Activated CD4-positive, alpha-beta T cell treated with anti-CD3 and anti-CD28 coated beads, Interleukin-2, amount 50 U/mL, for 1 hour (primary cell): ENCODE measurements around the gene LDOC1.
"Not testable (repeated sequence)": the region's sequence is repeated elsewhere in the genome, so short reads cannot be mapped to it uniquely, and the experiment has no call there.

Source experiments
- DNase-seq: peaks from one replicate; pipeline ENCODE4 v3.0.0-alpha.2; 2020

Gene LDOC1

DNA sequence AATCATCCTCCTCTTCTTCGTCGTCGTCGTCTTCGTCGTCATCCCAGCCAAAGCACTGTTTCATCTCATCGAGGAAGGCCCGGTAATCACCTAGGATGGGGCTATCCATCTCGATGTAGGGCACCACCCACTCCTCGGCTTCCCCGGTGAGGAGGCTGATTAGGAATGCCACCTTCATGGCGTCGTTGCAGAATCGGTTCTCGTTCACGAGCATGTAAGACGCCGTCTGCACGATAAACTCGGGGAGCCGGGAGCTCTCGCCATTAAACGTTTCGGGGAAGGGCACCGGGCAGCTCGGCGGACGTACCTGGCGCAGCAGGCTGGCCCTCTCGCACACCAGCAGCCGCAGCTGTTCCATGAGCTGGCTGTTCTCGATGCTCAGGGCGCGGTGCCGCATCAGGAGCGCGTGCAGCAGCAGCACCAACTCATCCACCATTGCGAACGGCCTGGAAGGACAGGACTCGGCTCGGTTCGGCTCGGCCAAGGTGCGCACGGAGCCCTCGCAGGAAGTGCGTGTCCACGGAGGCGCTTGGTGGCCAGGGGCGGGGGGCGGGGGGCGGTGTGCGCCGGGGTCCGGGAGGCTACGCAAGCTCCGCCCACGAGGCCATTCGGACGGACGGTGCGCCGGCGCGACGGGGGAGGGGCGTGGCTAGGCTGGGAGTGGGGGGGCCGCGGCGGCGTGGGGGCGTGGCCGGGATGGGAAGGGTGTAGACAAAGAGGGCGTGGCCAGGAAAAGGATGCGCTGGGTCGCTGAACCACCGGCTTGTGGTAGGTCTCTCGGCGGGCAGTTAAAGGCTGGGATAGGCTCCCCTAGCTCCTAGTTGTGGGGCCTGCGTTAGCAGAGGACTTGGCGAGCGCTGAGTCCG is at the start of gene LDOC1:
Gene LDOC1 (minus strand): TSS at position 544 of the 866 bp plus-strand sequence. CDS start 108 bp downstream, at position 436.
- peak; percentile 61 for DNase-seq

DNA sequence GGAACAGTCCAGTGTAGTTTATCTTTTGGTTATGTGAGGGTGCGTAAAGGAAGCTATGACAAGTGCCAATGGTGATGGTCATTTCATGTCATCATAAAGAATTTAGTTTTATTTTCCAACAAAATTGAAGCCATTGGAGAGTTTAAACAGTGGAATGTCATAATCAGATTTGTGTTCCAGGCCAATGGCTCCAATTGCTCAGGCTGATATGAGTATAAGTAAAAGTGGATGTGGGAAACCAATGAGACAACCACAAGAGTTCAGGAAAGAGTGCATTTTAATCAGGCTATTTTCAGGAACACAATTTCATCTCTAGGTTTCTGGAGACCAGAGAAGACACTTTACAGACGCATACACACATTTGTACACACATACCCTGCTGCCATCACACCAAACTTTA is 44.7 kb upstream of the LDOC1 start:
- DNase-seq, result no peak

DNA sequence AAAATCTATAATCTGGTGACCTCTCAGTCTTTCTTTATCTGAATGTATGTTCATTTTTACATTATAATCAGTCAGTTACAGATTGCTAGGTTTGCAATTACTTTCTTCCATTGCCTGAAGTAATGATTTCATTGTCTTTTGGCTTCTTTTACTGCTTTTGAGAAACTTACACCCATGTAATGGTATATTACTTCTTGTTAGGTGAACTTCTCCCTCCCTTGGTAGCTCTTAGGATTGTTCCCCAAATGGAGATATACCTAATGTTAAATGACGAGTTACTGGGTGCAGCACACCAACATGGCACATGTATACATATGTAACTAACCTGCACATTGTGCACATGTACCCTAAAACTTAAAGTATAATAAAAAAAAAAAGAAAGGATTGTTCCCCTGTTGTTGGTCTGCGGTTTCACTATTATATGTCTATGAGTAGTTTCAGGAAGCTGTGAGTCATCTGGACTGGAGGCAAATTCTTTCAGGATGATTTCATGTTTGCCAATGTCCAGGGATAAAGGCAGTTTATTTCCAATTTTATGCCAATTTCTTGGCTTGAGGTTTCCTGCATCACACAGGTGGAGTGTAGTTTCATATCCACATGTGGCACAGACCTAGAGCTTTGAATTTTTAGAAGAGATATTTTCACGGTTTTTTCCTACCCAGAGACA is 43.5 kb upstream of the LDOC1 start:
- no peak for DNase-seq

DNA sequence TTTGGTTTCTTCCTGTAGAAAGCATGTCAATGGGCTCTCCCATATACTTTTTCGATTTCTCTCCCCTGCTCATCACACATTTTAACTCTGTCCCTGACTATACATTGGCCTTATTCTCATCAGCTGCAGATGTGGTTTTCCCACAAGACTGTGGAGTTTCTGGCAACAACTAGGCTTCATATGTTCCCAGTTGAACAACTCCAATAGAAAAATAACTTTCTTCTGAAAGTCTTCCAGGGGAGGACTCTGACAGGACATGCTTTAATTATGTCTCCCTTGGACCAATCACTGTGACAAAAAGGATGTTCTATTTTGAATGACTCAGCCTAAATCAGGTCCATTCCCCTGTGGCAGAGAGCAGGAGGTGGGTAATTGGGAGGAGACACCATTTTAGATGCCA is 37.3 kb upstream of the LDOC1 start:
- DNase-seq, result no peak

DNA sequence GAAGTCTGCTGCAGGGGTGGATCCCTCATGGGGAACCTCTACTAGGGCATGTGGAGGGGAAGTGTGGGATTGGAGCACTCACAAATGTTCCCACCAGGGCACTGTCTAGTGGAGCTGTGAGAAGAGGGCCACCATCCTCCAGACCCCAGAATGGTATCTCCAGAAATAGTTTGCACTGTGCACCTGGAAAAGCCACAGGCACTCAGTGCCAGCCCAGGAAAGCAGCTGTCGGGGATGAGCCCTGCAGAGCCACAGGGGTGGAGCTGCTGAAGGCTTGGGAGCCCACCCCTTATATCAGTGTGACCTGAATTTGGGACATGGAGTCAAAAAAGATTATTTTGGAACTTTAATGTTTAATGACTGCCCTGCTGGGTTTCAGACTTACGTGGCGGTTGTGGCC is 25.0 kb upstream of the LDOC1 start:
- DNase-seq, result no peak

DNA sequence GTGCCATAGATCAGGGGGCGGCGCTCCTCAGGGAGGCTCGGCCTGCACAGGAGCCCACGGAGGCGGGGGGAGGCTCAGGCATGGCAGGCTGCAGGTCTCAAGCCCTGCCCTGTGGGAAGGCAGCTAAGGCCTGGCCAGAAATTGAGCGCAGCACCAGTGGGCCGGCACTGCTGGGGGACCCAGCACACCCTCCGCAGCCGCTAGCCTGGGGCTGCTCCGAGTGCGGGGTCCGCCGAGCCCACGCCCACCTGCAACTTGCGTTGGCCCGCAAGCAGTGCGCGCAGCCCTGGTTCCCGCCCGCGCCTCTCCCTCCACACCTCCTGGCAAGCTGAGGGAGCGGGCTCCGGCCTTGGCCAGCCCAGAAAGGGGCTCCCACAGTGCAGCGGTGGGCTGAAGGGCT is 11.6 kb upstream of the LDOC1 start:
- not testable (repeated sequence) for DNase-seq

DNA sequence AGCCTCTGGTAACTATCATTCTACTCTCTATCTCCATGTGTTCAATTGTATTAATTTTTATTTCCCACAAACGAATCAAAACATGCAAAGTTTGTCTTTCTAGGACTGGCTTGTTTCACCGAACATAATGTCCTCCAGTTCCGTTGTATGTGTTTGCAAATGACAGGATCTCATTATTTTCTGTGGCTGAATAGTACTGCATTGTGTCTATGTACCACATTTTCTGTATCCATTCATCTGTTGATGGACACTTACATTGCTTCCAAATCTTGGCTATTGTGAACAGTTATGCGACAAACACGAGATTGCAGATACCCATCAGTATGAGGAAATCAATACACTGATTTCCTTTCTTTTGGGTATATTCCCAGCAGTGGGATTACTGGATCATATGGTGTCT is 8.4 kb upstream of the LDOC1 start:
- DNase-seq, result no peak

DNA sequence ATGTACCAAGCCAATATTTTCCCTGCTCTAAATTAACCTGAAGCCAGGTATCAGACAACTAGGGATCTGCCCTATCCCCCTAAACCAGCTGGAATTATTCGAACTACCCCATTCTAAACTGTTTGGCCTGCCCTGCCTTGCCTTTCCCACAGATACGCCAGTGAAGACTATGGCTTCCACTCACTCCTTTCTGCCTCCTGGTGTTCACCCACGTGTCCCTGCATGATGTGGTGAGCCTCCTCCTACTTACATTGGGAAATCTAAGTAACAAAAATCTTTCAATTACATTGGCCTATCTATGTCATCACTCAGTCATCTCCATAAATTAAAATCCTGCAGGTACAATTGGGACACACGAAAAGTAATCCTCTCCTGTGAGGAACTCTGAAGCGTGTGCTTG is 6.1 kb upstream of the LDOC1 start:
- DNase-seq, result no peak

DNA sequence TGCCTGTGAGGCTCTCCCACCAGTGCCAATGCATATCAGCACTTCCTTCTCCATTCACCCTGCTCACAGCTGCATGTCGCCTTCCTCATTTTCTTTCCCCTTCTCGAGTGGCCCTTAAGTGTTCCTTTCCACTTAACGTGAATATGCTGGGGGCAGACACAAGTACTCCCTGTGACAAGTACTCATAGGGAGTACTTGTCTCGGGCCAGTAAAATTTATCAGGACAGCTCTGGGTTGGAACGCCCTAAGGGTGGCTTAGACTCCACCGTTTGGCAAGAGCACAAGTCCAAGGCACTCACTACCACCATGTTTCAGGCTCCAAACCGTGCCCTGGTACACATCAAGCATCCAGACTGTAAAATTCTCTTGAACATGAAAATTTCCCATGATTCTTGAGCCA is 3.9 kb upstream of the LDOC1 start:
- DNase-seq, result no peak

DNA sequence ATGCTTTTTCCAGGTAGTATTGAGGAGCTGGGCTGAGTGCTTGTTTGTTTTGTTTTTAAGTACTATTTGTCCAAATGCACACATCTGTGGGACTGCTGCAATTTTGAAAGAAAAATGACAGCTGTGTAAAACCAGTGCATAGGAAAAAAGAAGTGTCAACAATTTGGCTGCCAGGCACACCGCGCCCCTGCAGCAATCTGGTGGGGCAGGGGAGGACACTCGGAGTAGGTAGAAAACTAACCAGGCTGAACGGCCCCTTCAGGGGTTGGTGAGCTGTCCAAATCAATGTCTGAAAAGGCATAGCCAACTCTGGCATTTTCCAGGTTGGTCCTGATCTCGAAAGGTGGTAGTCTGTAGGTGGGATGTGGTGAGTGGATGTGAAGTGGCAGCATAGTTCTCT is 1.1 kb downstream of the LDOC1 start:
- DNase-seq, result no peak

DNA sequence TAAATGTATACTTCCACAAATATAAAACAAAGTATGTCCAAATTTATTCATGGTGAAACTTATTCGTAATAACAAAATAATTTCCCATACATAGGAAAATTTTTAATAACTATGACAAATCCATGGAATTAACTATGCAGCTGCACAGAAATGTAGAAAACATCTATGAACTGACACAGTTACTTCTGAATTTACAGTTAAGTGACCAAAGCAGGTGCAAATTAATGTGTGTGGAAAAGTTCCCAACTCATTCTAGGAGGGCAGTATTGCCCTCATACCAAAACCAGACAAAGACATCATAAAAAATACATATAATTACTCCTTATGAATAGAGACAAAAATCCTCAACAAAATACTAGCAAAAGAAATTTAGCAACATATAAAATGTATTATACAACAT is 12.5 kb downstream of the LDOC1 start:
- no peak for DNase-seq

DNA sequence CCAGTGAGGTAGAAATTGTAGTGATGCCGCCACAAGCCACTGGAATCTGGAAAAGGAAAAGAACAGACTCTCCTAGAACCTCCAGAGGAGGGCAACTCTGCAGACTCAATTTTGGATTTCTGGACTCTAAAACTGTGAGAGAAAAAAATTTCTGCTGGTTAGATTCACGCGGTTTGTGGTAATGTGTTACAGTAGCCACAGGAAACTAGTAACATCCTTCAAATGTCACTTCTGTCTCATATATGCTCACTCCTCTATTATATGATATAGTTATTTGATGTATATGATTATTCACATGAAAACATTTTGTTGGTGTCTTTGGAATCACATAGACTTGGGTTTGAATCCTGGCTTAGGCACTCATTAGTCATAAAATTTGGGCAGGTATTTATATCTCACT is 18.8 kb downstream of the LDOC1 start:
- no peak for DNase-seq

DNA sequence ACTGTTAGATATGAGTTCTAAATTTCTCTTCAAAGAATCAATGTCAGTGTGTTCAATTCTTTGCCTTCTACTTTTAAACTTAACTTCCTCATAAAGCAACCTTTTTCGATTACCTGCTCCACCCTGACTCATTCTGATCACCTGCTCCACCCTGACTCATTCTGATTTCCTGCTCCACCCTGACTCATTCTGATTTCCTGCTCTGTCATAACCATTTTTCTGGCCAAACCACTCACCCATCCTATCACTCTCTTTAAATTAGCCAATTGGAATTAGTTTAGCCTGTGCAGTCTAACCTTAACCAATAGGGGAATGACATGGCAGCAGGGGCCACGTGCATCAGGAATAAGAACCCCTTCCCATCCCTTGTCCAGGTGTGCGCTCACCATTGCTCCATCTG is 21.7 kb downstream of the LDOC1 start:
- not testable (repeated sequence) for DNase-seq

DNA sequence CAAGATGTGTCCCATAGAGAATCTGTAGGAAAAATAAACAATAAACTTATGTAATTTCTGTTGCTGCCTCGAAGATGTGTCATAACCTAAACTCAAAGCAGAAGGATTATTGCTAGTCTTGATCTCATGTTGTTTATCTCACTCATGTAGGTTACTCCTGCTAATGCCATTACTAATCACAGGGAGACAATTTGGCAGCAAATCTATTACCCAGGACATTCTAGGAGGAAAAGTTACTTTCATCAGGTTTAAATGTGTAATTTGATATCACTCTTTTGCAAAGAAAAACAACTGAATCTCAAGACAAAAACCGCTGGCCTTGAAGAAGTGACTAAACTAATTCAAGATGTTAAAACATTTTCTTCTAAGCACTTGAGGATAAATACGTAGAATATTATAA is 34.0 kb downstream of the LDOC1 start:
- DNase-seq, result no peak

DNA sequence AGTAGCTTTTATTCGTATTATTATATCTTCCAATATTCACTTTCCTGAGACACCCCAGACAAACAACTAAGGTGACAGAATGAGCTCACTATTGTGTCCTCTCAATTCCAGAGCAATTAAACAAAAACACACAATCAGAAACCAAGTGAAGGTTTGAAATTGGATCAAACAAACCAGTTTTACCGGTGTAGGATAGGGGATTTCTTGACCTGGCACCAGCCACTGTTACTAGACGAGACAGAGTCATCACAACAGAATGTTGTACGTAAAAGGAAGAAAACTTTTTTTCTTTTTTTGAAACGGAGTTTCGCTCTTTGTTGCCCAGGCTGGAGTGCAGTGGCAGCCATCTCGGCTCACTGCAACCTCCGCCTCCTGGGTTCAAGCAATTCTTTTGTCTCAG is 43.7 kb downstream of the LDOC1 start:
- no peak for DNase-seq

DNA sequence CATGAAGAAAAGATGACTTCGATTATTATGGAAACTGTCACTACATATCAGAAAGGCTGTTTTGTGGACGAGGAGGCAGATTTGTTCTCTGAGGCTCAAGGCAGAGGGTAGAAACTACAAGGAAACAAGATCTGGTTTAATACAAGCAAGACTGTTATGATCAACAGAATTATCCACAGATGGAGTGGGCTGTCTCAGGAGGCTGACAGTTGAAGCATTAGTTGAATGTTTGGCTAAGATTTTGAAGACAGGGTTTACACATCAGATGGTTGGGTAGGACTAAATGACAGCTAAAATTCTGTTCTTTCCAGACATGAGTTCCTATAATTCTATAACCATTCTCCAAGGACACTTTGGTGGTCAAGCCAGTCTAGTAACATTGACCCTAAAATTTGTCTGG is 49.8 kb downstream of the LDOC1 start:
- DNase-seq, result no peak
